ENCODE measurements around the gene CAMTA1. TPM values are rescaled to one million over a fixed set of nuclear protein-coding genes. Genes with fewer than 3 reads are reported as not detected.

CAMTA1 gene
- total RNA-seq, 1 experiment from 2014 or later = 60.0 TPM

DNA sequence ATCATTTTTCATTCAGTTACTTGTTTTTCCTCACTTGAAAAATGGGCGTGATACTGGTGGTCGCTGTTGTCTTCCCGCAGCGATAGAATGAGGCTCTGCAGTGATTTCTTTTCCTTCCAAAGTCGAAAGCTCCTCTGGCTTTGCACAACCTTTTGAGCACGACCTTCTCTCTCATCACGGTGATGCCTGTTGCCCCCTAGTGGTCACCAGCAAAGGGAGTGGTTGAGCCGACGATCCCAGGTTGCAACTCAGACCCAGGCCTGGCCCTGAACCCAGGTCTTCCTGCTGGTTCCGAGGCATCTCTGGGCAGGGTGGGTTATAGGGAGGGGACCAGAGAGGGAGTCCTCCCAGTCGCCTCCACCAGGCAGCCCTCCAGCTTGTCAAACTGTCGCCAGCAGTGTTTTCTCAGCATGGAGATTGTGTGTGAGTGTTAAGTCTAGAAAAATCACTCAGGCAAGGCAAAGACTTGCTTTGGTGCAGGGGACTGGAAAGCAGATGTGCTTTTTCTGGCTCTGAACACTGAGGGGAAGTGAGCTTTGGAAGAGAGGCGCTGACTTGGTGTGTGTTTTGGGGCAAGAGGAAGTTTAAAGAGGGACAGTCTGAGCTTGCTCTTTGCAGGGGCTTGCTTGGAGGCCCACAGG lies 285.3 kb downstream of the CAMTA1 start:
- POLR2A ChIA-PET = no interaction called here
- intact Hi-C loops (cut with micrococcal nuclease; ENCODE audit: unreplicated experiment) = loop anchor here (10.0 kb wide), 1 partner anchor 276 kb away; no protein-coding TSS in a partner anchor
- Mint-ChIP-seq H3K27me3 (ENCODE audit: insufficient read depth, unreplicated experiment) (peaks cover 10% of the 10 kb centered on the region), H3K36me3 (ENCODE audit: insufficient read depth, unreplicated experiment) (no peaks in the 10 kb centered on the region), H3K4me1 (ENCODE audit: low read depth, unreplicated experiment) (no peaks in the 10 kb centered on the region), H3K9me3 (ENCODE audit: unreplicated experiment) (no peaks in the 10 kb centered on the region), H3K4me3 (ENCODE audit: unreplicated experiment) (no peak overlapping the region), H3K27ac (ENCODE audit: unreplicated experiment) (no peak overlapping the region)
- no TSS peak for BruUV-seq (replicated peaks)
- H3K9me3 ChIP-seq = no peaks in the 10 kb centered on the region
- H3K4me1 ChIP-seq = no peaks in the 10 kb centered on the region
- TF ChIP-seq, protein P1, sequence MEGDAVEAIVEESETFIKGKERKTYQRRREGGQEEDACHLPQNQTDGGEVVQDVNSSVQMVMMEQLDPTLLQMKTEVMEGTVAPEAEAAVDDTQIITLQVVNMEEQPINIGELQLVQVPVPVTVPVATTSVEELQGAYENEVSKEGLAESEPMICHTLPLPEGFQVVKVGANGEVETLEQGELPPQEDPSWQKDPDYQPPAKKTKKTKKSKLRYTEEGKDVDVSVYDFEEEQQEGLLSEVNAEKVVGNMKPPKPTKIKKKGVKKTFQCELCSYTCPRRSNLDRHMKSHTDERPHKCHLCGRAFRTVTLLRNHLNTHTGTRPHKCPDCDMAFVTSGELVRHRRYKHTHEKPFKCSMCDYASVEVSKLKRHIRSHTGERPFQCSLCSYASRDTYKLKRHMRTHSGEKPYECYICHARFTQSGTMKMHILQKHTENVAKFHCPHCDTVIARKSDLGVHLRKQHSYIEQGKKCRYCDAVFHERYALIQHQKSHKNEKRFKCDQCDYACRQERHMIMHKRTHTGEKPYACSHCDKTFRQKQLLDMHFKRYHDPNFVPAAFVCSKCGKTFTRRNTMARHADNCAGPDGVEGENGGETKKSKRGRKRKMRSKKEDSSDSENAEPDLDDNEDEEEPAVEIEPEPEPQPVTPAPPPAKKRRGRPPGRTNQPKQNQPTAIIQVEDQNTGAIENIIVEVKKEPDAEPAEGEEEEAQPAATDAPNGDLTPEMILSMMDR (IDR thresholded peaks at IDR 0.05; ENCODE audit: insufficient read depth in 1 of 2, low read depth in 1 of 2, low read length in 1 of 2, severe bottlenecking in 1 of 2, unreplicated experiment in 1 of 2) = peak; percentile 64 to 83
- CTCF ChIA-PET = interaction anchor here (0.6 to 2.1 kb wide), 7 partner anchors 9 to 286 kb away, joined by 3 to 11 read pairs (median 3); partner anchors contain the start of gene CAMTA1
- peak; percentile 56 to 58 for DNase-seq
- H3K27me3 ChIP-seq (replicated peaks; ENCODE audit: control insufficient read depth, insufficient read depth, low read length) = no peaks in the 10 kb centered on the region
- no peaks in the 10 kb centered on the region for H3K36me3 ChIP-seq (ENCODE audit: control insufficient read depth, insufficient read depth, low read length)
- no peak overlapping the region for H3K4me3 ChIP-seq (ENCODE audit: low read depth, low read length)

DNA sequence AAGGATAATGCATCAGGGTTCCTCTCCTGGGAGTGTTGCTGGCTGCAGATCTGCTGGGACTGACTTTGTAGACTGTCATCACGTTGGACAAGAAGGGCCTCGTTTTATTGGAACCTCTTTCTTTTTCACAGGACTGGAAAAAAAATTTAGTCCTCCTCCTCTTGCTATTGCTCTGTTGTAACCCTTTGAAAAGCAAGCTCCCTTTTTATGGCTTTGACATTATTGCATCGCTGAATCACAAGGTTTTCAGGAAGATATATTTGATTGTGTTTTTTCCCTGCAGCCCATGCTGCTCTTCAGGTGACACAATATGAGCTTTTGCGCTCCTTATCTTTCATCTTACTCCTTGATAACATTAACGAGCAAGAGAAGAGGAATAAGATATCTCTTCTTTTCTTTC lies 290.9 kb downstream of the CAMTA1 start:
- intact Hi-C loops (cut with micrococcal nuclease; ENCODE audit: unreplicated experiment) = loop anchor here (10.0 kb wide), 1 partner anchor 281 kb away; no protein-coding TSS in a partner anchor
- CTCF ChIA-PET = no interaction called here
- no peaks in the 10 kb centered on the region for H3K36me3 ChIP-seq (ENCODE audit: control insufficient read depth, insufficient read depth, low read length)

DNA sequence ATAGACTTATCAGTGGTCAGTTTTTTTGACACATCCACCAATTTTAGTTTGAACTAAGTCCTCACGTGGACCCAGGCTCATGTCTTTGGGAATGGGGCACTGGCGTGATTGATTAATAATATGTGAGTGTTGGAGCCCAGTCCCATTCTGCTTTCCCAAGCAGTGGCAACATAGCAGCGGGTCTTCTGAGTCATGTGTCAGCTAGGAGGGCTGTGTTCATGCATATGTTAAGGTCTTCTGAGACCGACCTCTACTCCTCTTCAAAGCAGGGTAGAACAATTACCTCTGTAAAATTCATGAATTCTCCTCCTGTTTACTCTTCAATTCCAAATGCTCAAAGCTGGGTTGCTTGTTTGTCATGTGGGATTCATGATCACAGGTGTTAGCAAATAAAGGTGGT lies 291.3 kb downstream of the CAMTA1 start:
- BruUV-seq (replicated peaks) = no TSS peak
- Histone ChIP-seq H3K9me3 (no peaks in the 10 kb centered on the region), H3K4me1 (no peaks in the 10 kb centered on the region), H3K4me3 (ENCODE audit: low read depth, low read length) (no peak overlapping the region), H3K36me3 (ENCODE audit: control insufficient read depth, insufficient read depth, low read length) (no peaks in the 10 kb centered on the region), H3K27me3 (replicated peaks; ENCODE audit: control insufficient read depth, insufficient read depth, low read length) (no peaks in the 10 kb centered on the region)
- Mint-ChIP-seq H3K36me3 (ENCODE audit: insufficient read depth, unreplicated experiment) (no peaks in the 10 kb centered on the region), H3K27me3 (ENCODE audit: insufficient read depth, unreplicated experiment) (peaks cover 7% of the 10 kb centered on the region), H3K4me3 (ENCODE audit: unreplicated experiment) (no peak overlapping the region), H3K27ac (ENCODE audit: unreplicated experiment) (no peak overlapping the region), H3K9me3 (ENCODE audit: unreplicated experiment) (no peaks in the 10 kb centered on the region), H3K4me1 (ENCODE audit: low read depth, unreplicated experiment) (no peaks in the 10 kb centered on the region)
- DNase-seq = no peak
- intact Hi-C loops (cut with micrococcal nuclease; ENCODE audit: unreplicated experiment) = loop anchor here (10.0 kb wide), 1 partner anchor 282 kb away; no protein-coding TSS in a partner anchor
- CTCF ChIA-PET = no interaction called here
- TF ChIP-seq, protein P1 (IDR thresholded peaks at IDR 0.05; ENCODE audit: insufficient read depth in 1 of 2, low read depth in 1 of 2, low read length in 1 of 2, severe bottlenecking in 1 of 2, unreplicated experiment in 1 of 2) = no peak
- POLR2A ChIA-PET = no interaction called here

More for the DNA sequence above, 290.9 kb downstream of the CAMTA1 start:
- no peak for DNase-seq
- BruUV-seq (replicated peaks) = no TSS peak
- Mint-ChIP-seq H3K27me3 (ENCODE audit: insufficient read depth, unreplicated experiment) (peaks cover 5% of the 10 kb centered on the region), H3K9me3 (ENCODE audit: unreplicated experiment) (no peaks in the 10 kb centered on the region), H3K4me3 (ENCODE audit: unreplicated experiment) (no peak overlapping the region), H3K4me1 (ENCODE audit: low read depth, unreplicated experiment) (no peaks in the 10 kb centered on the region), H3K27ac (ENCODE audit: unreplicated experiment) (no peak overlapping the region), H3K36me3 (ENCODE audit: insufficient read depth, unreplicated experiment) (no peaks in the 10 kb centered on the region)
- TF ChIP-seq, protein P1 (IDR thresholded peaks at IDR 0.05; ENCODE audit: insufficient read depth in 1 of 2, low read depth in 1 of 2, low read length in 1 of 2, severe bottlenecking in 1 of 2, unreplicated experiment in 1 of 2) = no peak
- Histone ChIP-seq H3K9me3 (no peaks in the 10 kb centered on the region), H3K4me1 (no peaks in the 10 kb centered on the region), H3K27me3 (replicated peaks; ENCODE audit: control insufficient read depth, insufficient read depth, low read length) (no peaks in the 10 kb centered on the region), H3K4me3 (ENCODE audit: low read depth, low read length) (no peak overlapping the region)
- POLR2A ChIA-PET = no interaction called here
